Neutrophil (primary cell): Measurements from ENCODE around the gene TSKU.

ENCODE experiments used
- H3K27ac ChIP-seq: fragments of 200-600 bp; sonication (generic); 2 replicates; pipeline ENCODE4 v1.5.1; 2016; ENCODE audit warnings: mild to moderate bottlenecking, moderate library complexity
- H3K27me3 ChIP-seq: fragments of 200-600 bp; sonication (generic); 2 replicates; pipeline ENCODE4 v1.6.0; 2016; ENCODE audit warnings: mild to moderate bottlenecking
- H3K36me3 ChIP-seq: fragments of 200-600 bp; sonication (generic); 2 replicates; pipeline ENCODE4 v1.5.1; 2017
- H3K4me1 ChIP-seq, 2 experiments: fragments of 200-600 bp in 1 of 2; sonication (generic) in 1 of 2; 1 replicate in 1 of 2; 2 replicates in 1 of 2; pipeline versions ENCODE4 v1.5.1 to v1.6.1; 2013 to 2016; ENCODE audit warnings: low read depth in 1 of 2, low read length in 1 of 2, mild to moderate bottlenecking in 1 of 2, moderate library complexity in 1 of 2; ENCODE audit not compliant: control insufficient read depth in 1 of 2, insufficient read depth in 1 of 2
- H3K4me3 ChIP-seq, 2 experiments: fragments of 200-600 bp in 1 of 2; sonication (generic) in 1 of 2; 1 replicate in 1 of 2; 2 replicates in 1 of 2; pipeline ENCODE4 v1.5.1; 2013 to 2016; ENCODE audit warnings: low read depth in 1 of 2, low read length in 1 of 2, mild to moderate bottlenecking in 1 of 2, moderate library complexity in 1 of 2
- H3K9me3 ChIP-seq: fragments of 200-600 bp; sonication (generic); 2 replicates; pipeline ENCODE4 v1.5.1; 2016
- CTCF ChIP-seq: fragments of 200-600 bp; sonication (generic); IDR thresholded peaks from 2 replicates; pipeline ENCODE4 v1.5.1; 2016; ENCODE audit warnings: antibody characterized with exemption

TSKU gene

GRCh38 chr11:76761718-76762355 lies 21.3 kb upstream of the TSKU start:
- H3K4me1 ChIP-seq = peaks cover 13 to 27% of the 10 kb centered on the region in 2 experiments
- H3K9me3 ChIP-seq = no peaks in the 10 kb centered on the region
- no peak for TF ChIP-seq CTCF
- no peak overlapping the region for H3K4me3 ChIP-seq
- H3K36me3 ChIP-seq = peaks cover 26% of the 10 kb centered on the region
- H3K27ac ChIP-seq = no peak overlapping the region
- peaks cover 22% of the 10 kb centered on the region for H3K27me3 ChIP-seq

- no peak overlapping the region for H3K27ac ChIP-seq
- peaks cover 26% of the 10 kb centered on the region for H3K36me3 ChIP-seq
- no peak overlapping the region for H3K4me3 ChIP-seq
- TF ChIP-seq CTCF = no peak
- H3K27me3 ChIP-seq = peaks cover 16% of the 10 kb centered on the region
- H3K9me3 ChIP-seq = no peaks in the 10 kb centered on the region
- H3K4me1 ChIP-seq = peaks cover 18 to 32% of the 10 kb centered on the region in 2 experiments
Observed at GRCh38 chr11:76762356-76762752, 20.8 kb upstream of the TSKU start.

- Histone ChIP-seq H3K4me1 (peaks cover 25 to 38% of the 10 kb centered on the region in 2 experiments), H3K27ac (no peak overlapping the region), H3K9me3 (no peaks in the 10 kb centered on the region), H3K27me3 (peaks cover 11% of the 10 kb centered on the region), H3K36me3 (peaks cover 25% of the 10 kb centered on the region), H3K4me3 (no peak overlapping the region)
- TF ChIP-seq CTCF = no peak
Observed at GRCh38 chr11:76762867-76763572, 20.1 kb upstream of the TSKU start.

GRCh38 chr11:76763573-76764346 lies 19.4 kb upstream of the TSKU start:
- H3K4me3 ChIP-seq = no peak overlapping the region
- TF ChIP-seq CTCF = no peak
- H3K27me3 ChIP-seq = peaks cover 4% of the 10 kb centered on the region
- no peaks in the 10 kb centered on the region for H3K9me3 ChIP-seq
- no peak overlapping the region for H3K27ac ChIP-seq
- peaks cover 30 to 45% of the 10 kb centered on the region in 2 experiments for H3K4me1 ChIP-seq
- H3K36me3 ChIP-seq = peaks cover 18% of the 10 kb centered on the region

GRCh38 chr11:76764941-76765665 lies 18.1 kb upstream of the TSKU start:
- H3K4me3 ChIP-seq = no peak overlapping the region
- H3K4me1 ChIP-seq = peaks cover 44 to 58% of the 10 kb centered on the region in 2 experiments
- H3K36me3 ChIP-seq = peaks cover 12% of the 10 kb centered on the region
- H3K27me3 ChIP-seq = no peaks in the 10 kb centered on the region
- H3K9me3 ChIP-seq = no peaks in the 10 kb centered on the region
- TF ChIP-seq CTCF = no peak
- no peak overlapping the region for H3K27ac ChIP-seq
